Activated naive CD8-positive, alpha-beta T cell treated with anti-CD3 and anti-CD28 coated beads for 36 hours (primary cell): ENCODE measurements around the gene LINS1. TPM values are rescaled to one million over a fixed set of nuclear protein-coding genes. Genes with fewer than 3 reads are reported as not detected.

Experiments used
- DNase-seq: peaks from one replicate; pipeline ENCODE4 v3.0.0; 2021
- H3K27ac Mint-ChIP-seq: one replicate; pipeline ENCODE4 v1.8.0; 2022; ENCODE audit warnings: mild to moderate bottlenecking, moderate library complexity, mixed read lengths
- H3K27me3 Mint-ChIP-seq: one replicate; pipeline ENCODE4 v1.8.0; 2022; ENCODE audit warnings: mild to moderate bottlenecking, mixed read lengths
- H3K36me3 Mint-ChIP-seq: one replicate; pipeline ENCODE4 v1.8.0; 2021; ENCODE audit warnings: mild to moderate bottlenecking, mixed read lengths
- H3K4me1 Mint-ChIP-seq: one replicate; pipeline ENCODE4 v1.8.0; 2021; ENCODE audit warnings: mixed read lengths
- H3K4me3 Mint-ChIP-seq: one replicate; pipeline ENCODE4 v1.8.0; 2022; ENCODE audit warnings: mild to moderate bottlenecking, moderate library complexity, mixed read lengths
- H3K9me3 Mint-ChIP-seq: one replicate; pipeline ENCODE4 v1.8.0; 2022; ENCODE audit warnings: mixed read lengths
- total RNA-seq, 2 experiments: library from RNA; stranded (reverse); gene quantifications; one replicate each; pipeline ENCODE4 v1.2.3, GENCODE V29; 2021

Gene LINS1
- total RNA-seq, 2 experiments from 2014 or later, result 27.0 to 27.6 TPM

DNA sequence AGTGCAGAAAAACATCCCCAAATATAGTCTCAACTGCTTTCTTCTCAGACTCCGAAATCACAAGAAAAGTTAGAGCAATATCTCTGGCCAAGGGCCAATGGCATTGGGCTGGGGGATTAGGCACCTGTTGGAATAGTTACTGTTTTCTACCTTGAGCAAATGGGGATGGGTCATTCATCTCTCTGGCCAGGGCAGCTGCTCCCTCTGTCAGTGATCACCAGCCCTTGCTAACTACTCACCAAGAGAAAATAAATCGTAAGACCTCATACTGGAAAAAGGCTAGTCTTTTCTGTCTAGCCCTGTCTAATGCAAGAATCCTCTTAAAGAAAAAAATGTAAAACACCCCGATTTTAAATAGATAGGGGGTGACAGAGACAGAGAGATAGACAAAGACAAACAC, 84.1 kb downstream of the LINS1 start:
- H3K27ac Mint-ChIP-seq, result no peak overlapping the region
- no peak for DNase-seq
- peaks cover 15% of the 10 kb centered on the region for H3K4me1 Mint-ChIP-seq
- no peak overlapping the region for H3K4me3 Mint-ChIP-seq
- peaks cover under 1% of the 10 kb centered on the region for H3K36me3 Mint-ChIP-seq
- no peaks in the 10 kb centered on the region for H3K27me3 Mint-ChIP-seq
- H3K9me3 Mint-ChIP-seq, result no peaks in the 10 kb centered on the region

Other genes with a start within 250 kb of the LINS1 start
- gene CERS3, start 73.2 kb downstream of the LINS1 start, total RNA-seq, result under 1 TPM in 1 of 2 experiments, not detected in 1; 0.24 TPM
- 10 to 100 TPM; 18.5 to 19.2 TPM for gene ASB7, start 405 bp upstream of the LINS1 start, total RNA-seq